ENCODE measurements around the gene SRSF2. TPM values are rescaled to one million over a fixed set of nuclear protein-coding genes. Genes with fewer than 3 reads are reported as not detected.
A peak's percentile ranks its signal among the peaks of the same experiment; 100 is the strongest.

Gene SRSF2
- total and polyA plus RNA-seq, 9 of the 15 experiments (the other 6 are each of a cell fraction or from before 2014, with no cell fraction given), result 161 to 583 (median 393) TPM

- no peak overlapping the region for H2AFZ ChIP-seq (ENCODE audit: low read depth, low read length)
- TF ChIP-seq TRIM24 (IDR thresholded peaks at IDR 0.05) (no peak), HNRNPK (IDR thresholded peaks at IDR 0.05; ENCODE audit: low read depth, low read length, poor library complexity, severe bottlenecking) (no peak), ZNF277 (CRISPR knock-in tag; IDR thresholded peaks at IDR 0.05; ENCODE audit: borderline replicate concordance) (no peak), FOXM1 (IDR thresholded peaks at IDR 0.05; ENCODE audit: low read depth) (0 out of 2 replicates have a peak, but pooled peaks have one; percentile 14), FOXM1 (CRISPR knock-in tag; IDR thresholded peaks at IDR 0.05; ENCODE audit: low read depth) (no peak), HDAC6 (IDR thresholded peaks at IDR 0.05; ENCODE audit: low read depth, low read length) (no peak), KAT8 (IDR thresholded peaks at IDR 0.05; ENCODE audit: low read depth) (no peak), RUNX1 (IDR thresholded peaks at IDR 0.05; ENCODE audit: low read depth) (no peak), RNF219 (CRISPR knock-in tag; IDR thresholded peaks at IDR 0.05) (no peak), GABPB2 (CRISPR knock-in tag; conservative IDR thresholded peaks at IDR 0.05) (no peak), CC2D1A (IDR thresholded peaks at IDR 0.05) (peak; percentile 14; the same call in 1 of the 2 replicates), TAF1 (IDR thresholded peaks at IDR 0.05; ENCODE audit: control insufficient read depth, extremely low read depth, insufficient read depth, low read length, severe bottlenecking) (no peak), ZBTB1 (CRISPR knock-in tag; IDR thresholded peaks at IDR 0.05; ENCODE audit: borderline replicate concordance, low read depth) (no peak), CTCF (IDR thresholded peaks at IDR 0.05 in 2 of 3, conservative IDR thresholded peaks at IDR 0.05 in 1 of 3; ENCODE audit: insufficient read depth in 2 of 3, low read depth in 1 of 3, low read length in 3 of 3) (peak; percentile 79 to 84 (median 82)), RAD21 (CRISPR knock-in tag; conservative IDR thresholded peaks at IDR 0.05 in 1 of 2, IDR thresholded peaks at IDR 0.05 in 1 of 2) (peak; percentile 59 to 70), BMI1 (IDR thresholded peaks at IDR 0.05; ENCODE audit: low read length) (no peak)
Observed at GRCh38 chr17:76714822-76715495, 22.2 kb downstream of the SRSF2 start.

More at GRCh38 chr17:76714822-76715495, 22.2 kb downstream of the SRSF2 start:
- FAIRE-seq, result peak; percentile 29
- peaks cover 26 to 35% of the 10 kb centered on the region in 2 experiments for H3K4me1 ChIP-seq (replicated peaks in 1 of 2; ENCODE audit: control insufficient read depth in 2 of 2, insufficient read depth in 2 of 2, low read length in 2 of 2)
- H3K4me2 ChIP-seq (ENCODE audit: insufficient read depth, low read length), result no peak overlapping the region
- CTCF ChIA-PET (ENCODE audit: low intra/inter-chr PET ratio), result interaction anchor here (0.6 to 2.2 kb wide), 6 partner anchors 32 to 411 kb away, joined by 3 to 12 read pairs (median 3); no protein-coding TSS in a partner anchor
- no peaks in the 10 kb centered on the region for H3K9me3 ChIP-seq (replicated peaks; ENCODE audit: control insufficient read depth, insufficient read depth, low read depth, low read length)
- H3K27ac ChIP-seq (ENCODE audit: extremely low read depth, low read depth, low read length), result no peak overlapping the region; the same call in 2 of the 3 replicates
- DNase-seq (ENCODE audit: extremely low read depth in 1 of 4, low spot score in 3 of 4), result peak in 3 of 4 experiments; percentile 47 to 79 (median 56)
- peak; percentile 36 for ATAC-seq
- BruUV-seq (replicated peaks), result no TSS peak
- POLR2A ChIA-PET, result interaction anchor here (5.1 to 5.2 kb wide), 2 partner anchors 11 to 20 kb away, joined by 35 to 75 read pairs; partner anchors contain the start of genes JMJD6, METTL23, MFSD11 and SRSF2
- H4K20me1 ChIP-seq (replicated peaks; ENCODE audit: control insufficient read depth, insufficient read depth, low read length), result peaks cover 4% of the 10 kb centered on the region; the same call in 1 of the 2 replicates
- intact Hi-C loops (cut with micrococcal nuclease) (loop anchor here (1.0 kb wide), 1 partner anchor 32 kb away; no protein-coding TSS in a partner anchor), in situ Hi-C loops (cut with MboI) (no loop called here)
- peaks cover 2% of the 10 kb centered on the region for H3K9me1 ChIP-seq (ENCODE audit: control insufficient read depth, insufficient read depth, low read length)
- H3K27me3 ChIP-seq (ENCODE audit: control insufficient read depth in 2 of 2, insufficient read depth in 2 of 2, low read length in 2 of 2), result no peaks in the 10 kb centered on the region
- WGBS (ENCODE audit: insufficient coverage, low coverage, missing lambda C conversion rate), result 10% methylated on average over 4 of the region's 4 CpGs
- H3K36me3 ChIP-seq (ENCODE audit: control insufficient read depth, insufficient read depth, low read length), result peaks cover 68% of the 10 kb centered on the region
- peaks cover 12% of the 10 kb centered on the region; the same call in 2 of the 3 replicates for H3K79me2 ChIP-seq (ENCODE audit: control insufficient read depth, insufficient read depth, low read length)
- no peak overlapping the region for H3K9ac ChIP-seq (ENCODE audit: insufficient read depth in 1 of 2, low read depth in 2 of 2, low read length in 2 of 2)
- no peak overlapping the region for H3K4me3 ChIP-seq

Measured in K562 (cell line).